Right atrium auricular region (tissue), 2 donors: ENCODE measurements around the gene CRNKL1. TPM values are rescaled to one million over a fixed set of nuclear protein-coding genes. Genes with fewer than 3 reads are reported as not detected.
A peak's percentile ranks its signal among the peaks of the same experiment; 100 is the strongest.

Experiments used
- DNase-seq: peaks from one replicate; pipeline ENCODE4 v3.0.0-alpha.2; 2019; ENCODE audit warnings: low spot score
- H3K27ac ChIP-seq, 2 donors: fragments of 200-600 bp; sonication (generic); 1 replicate in 1 of 2; 2 replicates in 1 of 2; pipeline ENCODE4 v1.5.1; 2016 to 2019
- H3K27me3 ChIP-seq, 2 donors: fragments of 200-600 bp; sonication (generic); one replicate each; pipeline versions ENCODE4 v1.5.1 to v1.6.0; 2017 to 2019
- H3K36me3 ChIP-seq: fragments of 200-600 bp; sonication (generic); one replicate; pipeline ENCODE4 v1.5.1; 2016
- H3K4me1 ChIP-seq, 2 donors: fragments of 200-600 bp; sonication (generic); one replicate each; pipeline versions ENCODE4 v1.5.1 to v1.6.0; 2017 to 2019
- H3K4me3 ChIP-seq, 2 donors: fragments of 200-600 bp; sonication (generic); 1 replicate in 1 of 2; 2 replicates in 1 of 2; pipeline ENCODE4 v1.5.1; 2017 to 2019; ENCODE audit warnings: mild to moderate bottlenecking in 1 of 2, moderate library complexity in 1 of 2
- H3K9me3 ChIP-seq, 2 donors: fragments of 200-600 bp; sonication (generic); one replicate each; pipeline ENCODE4 v1.5.1; 2019
- CTCF ChIP-seq, 2 donors: fragments of 200-600 bp; sonication (generic); IDR thresholded peaks; one replicate each; pipeline ENCODE4 v1.5.1; 2019; ENCODE audit warnings: antibody characterized with exemption in 2 of 2
- total RNA-seq, 2 donors: library from RNA; depleted of rRNA; stranded (reverse); fragments of >200 nt; gene quantifications; one replicate each; pipeline ENCODE4 v1.1.0, GENCODE V29; 2016

The CRNKL1 gene
- total RNA-seq, 2 donors from 2014 or later = 12.5 to 14.9 TPM

DNA sequence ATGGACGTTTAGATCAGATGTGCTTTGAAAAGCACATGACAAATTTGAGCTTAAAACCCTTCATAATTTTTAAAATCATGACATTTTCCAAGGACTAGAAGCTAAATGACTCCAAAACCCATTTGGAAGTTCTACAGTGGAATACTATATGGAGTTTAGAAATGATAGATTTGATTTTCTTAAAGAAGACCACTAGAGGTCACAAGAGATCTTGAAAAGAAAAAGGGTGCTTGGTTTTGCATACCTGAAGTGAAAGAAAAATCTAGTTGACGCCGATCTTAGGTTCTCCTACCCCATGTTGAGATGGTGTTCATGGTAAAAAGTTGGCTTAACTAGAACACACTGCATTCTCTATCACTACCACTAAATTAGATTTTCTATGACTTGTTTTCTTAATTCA is 31.5 kb upstream of the CRNKL1 start:
- H3K9me3 ChIP-seq = no peaks in the 10 kb centered on the region
- no peaks in the 10 kb centered on the region for H3K4me1 ChIP-seq
- H3K36me3 ChIP-seq = no peaks in the 10 kb centered on the region
- no peak overlapping the region for H3K4me3 ChIP-seq
- no peak overlapping the region for H3K27ac ChIP-seq
- TF ChIP-seq CTCF (IDR thresholded peaks at IDR 0.05) = peak in 1 of 2 donors; percentile 62
- peaks cover 0 to 7% of the 10 kb centered on the region in 2 donors for H3K27me3 ChIP-seq
- no peak for DNase-seq

GRCh38 chr20:20079102-20079784 is 27.0 kb upstream of the CRNKL1 start:
- H3K9me3 ChIP-seq = no peaks in the 10 kb centered on the region
- peaks cover 0 to 7% of the 10 kb centered on the region in 2 donors for H3K27me3 ChIP-seq
- H3K36me3 ChIP-seq = no peaks in the 10 kb centered on the region
- H3K4me1 ChIP-seq = no peaks in the 10 kb centered on the region
- DNase-seq = no peak
- no peak overlapping the region for H3K4me3 ChIP-seq
- H3K27ac ChIP-seq = no peak overlapping the region
- no peak for TF ChIP-seq CTCF (IDR thresholded peaks at IDR 0.05)

DNA sequence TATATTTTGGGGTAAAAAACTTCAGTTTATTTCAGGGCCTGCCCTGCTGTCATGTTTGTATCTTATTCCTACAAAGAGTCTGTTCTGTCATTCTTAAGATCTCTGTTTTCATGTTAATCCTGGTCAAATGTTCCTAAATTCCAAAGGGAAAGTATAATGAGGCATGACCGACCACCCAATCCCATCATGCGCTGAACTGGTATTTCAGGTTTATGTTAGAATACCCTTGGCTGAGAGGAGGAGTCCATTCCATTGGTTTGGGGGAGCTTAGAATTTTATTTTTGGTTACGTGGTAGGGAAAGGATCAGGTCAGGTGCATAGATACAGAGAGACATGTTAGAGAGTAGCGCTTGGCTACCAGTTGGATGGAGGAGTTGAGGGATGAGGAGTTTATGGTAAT is 25.8 kb upstream of the CRNKL1 start:
- no peak for TF ChIP-seq CTCF (IDR thresholded peaks at IDR 0.05)
- Histone ChIP-seq H3K4me1 (no peaks in the 10 kb centered on the region), H3K27ac (no peak overlapping the region), H3K36me3 (no peaks in the 10 kb centered on the region), H3K9me3 (no peaks in the 10 kb centered on the region), H3K4me3 (no peak overlapping the region), H3K27me3 (peaks cover 0 to 7% of the 10 kb centered on the region in 2 donors)
- DNase-seq = no peak

DNA sequence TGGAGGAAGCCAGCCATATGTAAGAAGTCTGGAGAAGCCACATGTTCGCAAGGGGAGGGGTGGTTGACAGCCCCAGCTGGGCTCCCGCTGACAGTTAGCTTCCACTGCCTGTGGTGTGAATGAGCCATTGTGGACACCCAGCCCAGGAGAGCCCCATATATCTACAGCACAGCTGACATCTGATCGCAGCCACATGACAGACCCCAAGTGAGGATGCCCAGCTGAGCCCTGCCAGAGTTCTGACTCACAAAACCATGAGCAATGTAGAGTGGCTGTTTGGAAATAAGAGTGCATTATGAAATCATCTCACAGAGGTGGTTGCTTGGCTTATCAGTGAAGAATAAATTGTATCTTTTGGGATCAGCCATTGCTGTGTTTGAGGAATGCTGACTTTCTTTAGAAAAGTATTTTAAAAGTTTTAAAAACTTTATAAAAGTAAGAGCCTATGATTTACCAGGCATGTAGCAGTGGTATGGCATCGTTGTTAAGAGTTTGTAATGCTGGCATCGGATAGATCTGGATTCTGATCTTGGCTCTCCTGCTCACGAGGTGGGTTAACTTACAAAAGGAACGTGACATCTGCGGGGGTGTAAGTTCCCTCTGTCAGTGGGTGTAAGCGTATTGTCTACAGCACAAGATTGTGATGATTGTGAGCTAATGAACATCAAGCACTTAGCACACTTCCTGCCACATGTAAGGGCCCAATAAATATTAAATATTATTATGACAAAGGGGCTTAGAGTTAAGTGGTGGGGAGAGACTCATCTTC is 24.2 kb upstream of the CRNKL1 start:
- Histone ChIP-seq H3K27me3 (peaks cover 0 to 2% of the 10 kb centered on the region in 2 donors), H3K4me3 (no peak overlapping the region), H3K27ac (no peak overlapping the region), H3K9me3 (no peaks in the 10 kb centered on the region), H3K36me3 (no peaks in the 10 kb centered on the region), H3K4me1 (no peaks in the 10 kb centered on the region)
- no peak for DNase-seq
- no peak for TF ChIP-seq CTCF (IDR thresholded peaks at IDR 0.05)

- no peak overlapping the region for H3K27ac ChIP-seq
- no peaks in the 10 kb centered on the region for H3K4me1 ChIP-seq
- no peak overlapping the region for H3K4me3 ChIP-seq
Measured at GRCh38 chr20:20075032-20075431, 22.8 kb upstream of the CRNKL1 start.

More at GRCh38 chr20:20075032-20075431, 22.8 kb upstream of the CRNKL1 start:
- no peak for DNase-seq
- Histone ChIP-seq H3K36me3 (no peaks in the 10 kb centered on the region), H3K9me3 (no peaks in the 10 kb centered on the region), H3K27me3 (no peaks in the 10 kb centered on the region)
- no peak for TF ChIP-seq CTCF (IDR thresholded peaks at IDR 0.05)
